IPS DF 4.7 (cell line): ENCODE results near the gene ALG11.
"Not testable (repeated sequence)": the region's sequence is repeated elsewhere in the genome, so short reads cannot be mapped to it uniquely, and the experiment has no call there.

ENCODE experiments used
- DNase-seq: peaks from one replicate; pipeline ENCODE4 v3.0.0-alpha.2; 2013; ENCODE audit warnings: low spot score; ENCODE audit errors: extremely low read depth

ALG11 gene

GRCh38 chr13:52027832-52028231 is 15.6 kb downstream of the ALG11 start:
- DNase-seq = no peak

GRCh38 chr13:52029569-52029968 is 17.4 kb downstream of the ALG11 start:
- no peak for DNase-seq

GRCh38 chr13:52030401-52030800 is 18.2 kb downstream of the ALG11 start:
- DNase-seq = not testable (repeated sequence)

GRCh38 chr13:52033039-52033438 is 20.8 kb downstream of the ALG11 start:
- DNase-seq = no peak

- DNase-seq = no peak
Observed at GRCh38 chr13:52034616-52035226, 22.5 kb downstream of the ALG11 start.

GRCh38 chr13:52036037-52036436 is 23.8 kb downstream of the ALG11 start:
- DNase-seq = no peak

GRCh38 chr13:52043675-52044074 is 31.5 kb downstream of the ALG11 start:
- no peak for DNase-seq

- no peak for DNase-seq
Observed at GRCh38 chr13:52047463-52047862, 35.3 kb downstream of the ALG11 start.

- DNase-seq = no peak
Observed at GRCh38 chr13:52048516-52048915, 36.3 kb downstream of the ALG11 start.

- no peak for DNase-seq
Observed at GRCh38 chr13:52051400-52051799, 39.2 kb downstream of the ALG11 start.

- DNase-seq = no peak
Observed at GRCh38 chr13:52053460-52053859, 41.3 kb downstream of the ALG11 start.

GRCh38 chr13:52061064-52061463 is 48.9 kb downstream of the ALG11 start:
- not testable (repeated sequence) for DNase-seq

GRCh38 chr13:52061587-52061986 is 49.4 kb downstream of the ALG11 start:
- no peak for DNase-seq

- no peak for DNase-seq
Observed at GRCh38 chr13:52067237-52067636, 55.0 kb downstream of the ALG11 start.

- no peak for DNase-seq
Observed at GRCh38 chr13:52070929-52071523, 58.8 kb downstream of the ALG11 start.
